SK-N-SH (cell line): ENCODE measurements around the gene ZNF407. TPM values are rescaled to one million over a fixed set of nuclear protein-coding genes. Genes with fewer than 3 reads are reported as not detected.

Source experiments
- CTCF ChIA-PET: fragments of 300-600, 350-600 bp; formaldehyde crosslinking; extraction: SDS; loops from one replicate; lab custom pipeline; 2021; lab: Yijun Ruan, JAX
- POLR2A ChIA-PET: fragments of 350-600 bp; sonication (Branson Sonifier 250); formaldehyde crosslinking; extraction: SDS; loops from one replicate; lab custom pipeline; 2020; ENCODE audit warnings: antibody characterized with exemption, inconsistent platforms; lab: Yijun Ruan, JAX
- DNase-seq: peaks from one replicate; pipeline ENCODE4 v3.0.0; 2012
- H2AFZ ChIP-seq: fragments of 200-600 bp; sonication (generic); 2 replicates; pipeline ENCODE4 v1.8.1; 2016; ENCODE audit warnings: antibody characterized with exemption, mild to moderate bottlenecking, low read depth
- H3F3A ChIP-seq: fragments of 200-600 bp; sonication (generic); replicated peaks from 2 replicates; pipeline ENCODE3; 2016; ENCODE audit warnings: antibody characterized with exemption, mild to moderate bottlenecking; ENCODE audit not compliant: insufficient read depth
- H3K27ac ChIP-seq, 2 experiments: fragments of 200-500 bp in 1 of 2; fragments of 200-600 bp in 1 of 2; sonication (Bioruptor generic) in 1 of 2; sonication (generic), shearing (Covaris generic) in 1 of 2; 2 replicates each; pipeline versions ENCODE4 v1.5.1 to v1.6.1; 2014 to 2016; ENCODE audit warnings: low read depth in 2 of 2, inconsistent platforms in 1 of 2, low read length in 1 of 2, mild to moderate bottlenecking in 1 of 2, mixed read lengths in 1 of 2
- H3K27me3 ChIP-seq: fragments of 200-600 bp; sonication (generic), shearing (Covaris generic); 2 replicates; pipeline ENCODE4 v1.6.1; 2016; ENCODE audit warnings: mixed run types; ENCODE audit not compliant: insufficient read depth
- H3K36me3 ChIP-seq, 2 experiments: fragments of 200-500 bp in 1 of 2; fragments of 200-600 bp in 1 of 2; sonication (Bioruptor generic) in 1 of 2; sonication (generic) in 1 of 2; replicated peaks in 1 of 2; 2 replicates each; pipeline versions ENCODE3 to v1.5.1; 2014 to 2016; ENCODE audit warnings: low read length in 1 of 2, mild to moderate bottlenecking in 1 of 2; ENCODE audit not compliant: insufficient read depth in 2 of 2, control insufficient read depth in 1 of 2
- H3K4me1 ChIP-seq, 2 experiments: fragments of 200-500 bp in 1 of 2; fragments of 200-600 bp in 1 of 2; sonication (Bioruptor generic) in 1 of 2; sonication (generic), shearing (Covaris generic) in 1 of 2; 2 replicates each; pipeline versions ENCODE4 v1.5.1 to v1.6.1; 2014 to 2016; ENCODE audit warnings: low read depth in 1 of 2, low read length in 1 of 2, mixed run types in 1 of 2; ENCODE audit not compliant: insufficient read depth in 2 of 2, control insufficient read depth in 1 of 2
- H3K4me2 ChIP-seq: fragments of 200-600 bp; sonication (generic), shearing (Covaris generic); 2 replicates; pipeline ENCODE4 v1.6.1; 2017; ENCODE audit warnings: mixed run types
- H3K4me3 ChIP-seq, 2 experiments: fragments of 200-500 bp in 1 of 2; fragments of 200-600 bp in 1 of 2; sonication (Bioruptor generic) in 1 of 2; sonication (generic), shearing (Covaris generic) in 1 of 2; 2 replicates each; pipeline versions ENCODE4 v1.5.1 to v1.8.1; 2014 to 2016; ENCODE audit warnings: low read depth in 2 of 2, inconsistent platforms in 1 of 2, low read length in 1 of 2, mild to moderate bottlenecking in 1 of 2, mixed read lengths in 1 of 2, moderate library complexity in 1 of 2
- H3K79me2 ChIP-seq: fragments of 200-600 bp; sonication (generic); 2 replicates; pipeline ENCODE4 v1.8.1; 2017; ENCODE audit warnings: mild to moderate bottlenecking; ENCODE audit not compliant: insufficient read depth
- H3K9ac ChIP-seq: fragments of 200-600 bp; sonication (generic); 2 replicates; pipeline ENCODE4 v1.6.1; 2017; ENCODE audit warnings: mixed run types
- H3K9me2 ChIP-seq: fragments of 200-600 bp; sonication (generic); 2 replicates; pipeline ENCODE4 v1.6.1; 2017; ENCODE audit warnings: mixed run types
- H3K9me3 ChIP-seq: fragments of 200-600 bp; sonication (generic); 2 replicates; pipeline ENCODE4 v1.6.1; 2017; ENCODE audit warnings: mixed run types, mild to moderate bottlenecking, moderate library complexity
- H4K20me1 ChIP-seq: fragments of 200-600 bp; sonication (generic); 2 replicates; pipeline ENCODE4 v1.6.1; 2017; ENCODE audit warnings: mild to moderate bottlenecking, mixed run types; ENCODE audit not compliant: insufficient read depth
- ELF1 ChIP-seq: IDR thresholded peaks from 2 replicates; pipeline ENCODE4 v1.4.0; 2012
- FOSL2 ChIP-seq: IDR thresholded peaks from 2 replicates; pipeline ENCODE4 v1.4.0; 2012; ENCODE audit warnings: low read depth, mild to moderate bottlenecking, moderate library complexity, borderline replicate concordance
- FOXJ3 ChIP-seq: sonication (generic); formaldehyde crosslinking; IDR thresholded peaks from 2 replicates; pipeline ENCODE4 v1.5.1; 2020; ENCODE audit warnings: mild to moderate bottlenecking, missing genetic modification reagents
- FOXM1 ChIP-seq: IDR thresholded peaks from 2 replicates; pipeline ENCODE4 v1.4.0; 2012; ENCODE audit warnings: low read depth, mild to moderate bottlenecking
- GABPA ChIP-seq: IDR thresholded peaks from 2 replicates; pipeline ENCODE4 v1.4.0; 2012; ENCODE audit warnings: low read depth, mild to moderate bottlenecking
- MAX ChIP-seq: IDR thresholded peaks from 2 replicates; pipeline ENCODE4 v1.4.0; 2012; ENCODE audit warnings: low read depth
- MEF2A ChIP-seq: IDR thresholded peaks from 2 replicates; pipeline ENCODE4 v1.4.0; 2012; ENCODE audit warnings: low read depth, borderline replicate concordance
- MXI1 ChIP-seq: IDR thresholded peaks from 2 replicates; pipeline ENCODE4 v1.6.1; 2012; ENCODE audit warnings: mild to moderate bottlenecking, low read depth, low read length, improper control_type of control experiment
- NRF1 ChIP-seq: IDR thresholded peaks from 2 replicates; pipeline ENCODE4 v1.6.1; 2012; ENCODE audit warnings: low read depth, mild to moderate bottlenecking, low read length
- PBX3 ChIP-seq: IDR thresholded peaks from 2 replicates; pipeline ENCODE4; 2012
- RAD21 ChIP-seq: IDR thresholded peaks from 2 replicates; pipeline ENCODE4 v1.6.1; 2012; ENCODE audit warnings: mild to moderate bottlenecking, low read length
- RXRA ChIP-seq: IDR thresholded peaks from 2 replicates; pipeline ENCODE4 v1.4.0; 2012; ENCODE audit warnings: low read depth, mild to moderate bottlenecking, borderline replicate concordance
- TAF1 ChIP-seq: IDR thresholded peaks from 2 replicates; pipeline ENCODE4 v1.6.1; 2012; ENCODE audit warnings: low read depth, mild to moderate bottlenecking, low read length, moderate library complexity, borderline replicate concordance
- TCF12 ChIP-seq: IDR thresholded peaks from 2 replicates; pipeline ENCODE4 v1.4.0; 2012
- TEAD4 ChIP-seq: IDR thresholded peaks from 2 replicates; pipeline ENCODE4 v1.4.0; 2012; ENCODE audit warnings: mild to moderate bottlenecking, borderline replicate concordance; ENCODE audit not compliant: insufficient read depth
- USF1 ChIP-seq: IDR thresholded peaks from 2 replicates; pipeline ENCODE4 v1.4.0; 2012; ENCODE audit warnings: low read depth, borderline replicate concordance
- ZBTB33 ChIP-seq: IDR thresholded peaks from 2 replicates; pipeline ENCODE4 v1.4.0; 2012; ENCODE audit warnings: low read depth, borderline replicate concordance
- WGBS: methylation state at CpG from one replicate; pipeline ENCODE4 v1.1.6; 2017; ENCODE audit warnings: low lambda C conversion rate; 5-methylcytosine and 5-hydroxymethylcytosine counted together
- polyA plus RNA-seq, 3 experiments: library from polyadenylated mRNA; depleted of rRNA; stranded (reverse); fragments of >200 nt; gene quantifications; 2 replicates each; pipeline ENCODE4 v1.2.3, GENCODE V29; 2012

ZNF407 gene
- polyA plus RNA-seq, 1 of the 3 experiments (the other 2 are of a cell fraction), result 2.6 TPM

GRCh38 chr18:74799542-74799941 is 201.9 kb downstream of the ZNF407 start:
- peaks cover 26% of the 10 kb centered on the region for H3F3A ChIP-seq
- H3K36me3 ChIP-seq, result no peaks in the 10 kb centered on the region
- H3K27ac ChIP-seq, result no peak overlapping the region
- H3K27me3 ChIP-seq, result no peaks in the 10 kb centered on the region
- H3K9ac ChIP-seq, result no peak overlapping the region
- no peak overlapping the region for H3K4me3 ChIP-seq
- CTCF ChIA-PET, result no interaction called here
- H3K79me2 ChIP-seq, result no peaks in the 10 kb centered on the region
- H3K9me3 ChIP-seq, result no peaks in the 10 kb centered on the region
- TF ChIP-seq RAD21 (no peak), FOXM1 (no peak), USF1 (no peak), MAX (no peak), NRF1 (no peak), PBX3 (no peak), FOXJ3 (CRISPR knock-in tag) (no peak), ELF1 (no peak), RXRA (no peak)
- DNase-seq, result no peak
- WGBS, result 88% methylated on average over 2 of the region's 2 CpGs
- H3K4me2 ChIP-seq, result no peak overlapping the region
- H3K4me1 ChIP-seq, result peaks cover 3 to 33% of the 10 kb centered on the region in 2 experiments; a peak in 2 of 4 replicates
- no peak overlapping the region for H2AFZ ChIP-seq
- no peaks in the 10 kb centered on the region for H3K9me2 ChIP-seq
- no peaks in the 10 kb centered on the region for H4K20me1 ChIP-seq
- POLR2A ChIA-PET, result no interaction called here

- Histone ChIP-seq H3K4me2 (no peak overlapping the region), H3K27me3 (no peaks in the 10 kb centered on the region), H3K9me2 (no peaks in the 10 kb centered on the region), H3K4me3 (no peak overlapping the region), H3F3A (peaks cover 26% of the 10 kb centered on the region), H3K9me3 (no peaks in the 10 kb centered on the region), H4K20me1 (no peaks in the 10 kb centered on the region), H3K36me3 (no peaks in the 10 kb centered on the region), H3K79me2 (no peaks in the 10 kb centered on the region), H3K27ac (no peak overlapping the region), H2AFZ (no peak overlapping the region), H3K4me1 (peaks cover 3 to 36% of the 10 kb centered on the region in 2 experiments; a peak in 2 of 4 replicates), H3K9ac (no peak overlapping the region)
- ChIA-PET POLR2A (no interaction called here), CTCF (no interaction called here)
- no peak for DNase-seq
- TF ChIP-seq FOSL2 (no peak), MXI1 (no peak), RAD21 (no peak), ZBTB33 (no peak), FOXM1 (no peak), TAF1 (no peak), MEF2A (no peak), TCF12 (no peak), TEAD4 (no peak), NRF1 (no peak), GABPA (no peak)
These were observed 202.4 kb downstream of the ZNF407 start for GRCh38 chr18:74800098-74800497.
